Suprapubic skin (tissue), 4 donors: ENCODE measurements around the gene ARL10.

Source experiments
- CTCF ChIP-seq, 2 donors: fragments of 200-600 bp in 1 of 2; fragments of 450-650 bp in 1 of 2; sonication (generic) in 1 of 2; IDR thresholded peaks; one replicate each; pipeline ENCODE4 v1.5.1; 2016 to 2019; ENCODE audit warnings: antibody characterized with exemption in 2 of 2, mild to moderate bottlenecking in 1 of 2, moderate library complexity in 1 of 2
- EP300 ChIP-seq: sonication (generic); formaldehyde crosslinking; IDR thresholded peaks from one replicate; pipeline ENCODE4 v1.6.1; 2017; ENCODE audit warnings: antibody characterized with exemption
- POLR2A ChIP-seq, 2 donors: fragments of 450-650 bp; IDR thresholded peaks; one replicate each; pipeline ENCODE4 v1.6.1; 2017; ENCODE audit warnings: antibody characterized with exemption in 2 of 2, mild to moderate bottlenecking in 2 of 2, moderate library complexity in 2 of 2
- POLR2AphosphoS5 ChIP-seq, 3 donors: sonication (generic); formaldehyde crosslinking; IDR thresholded peaks; one replicate each; pipeline ENCODE4 v1.6.1; 2017; ENCODE audit warnings: antibody characterized with exemption in 3 of 3

- TF ChIP-seq CTCF (IDR thresholded peaks at IDR 0.05) (no peak), EP300 (no peak), POLR2A (IDR thresholded peaks at IDR 0.05) (no peak), POLR2AphosphoS5 (IDR thresholded peaks at IDR 0.05) (no peak)
These were observed 23.2 kb upstream of the ARL10 start for GRCh38 chr5:176342158-176342483.
